Activated CD8-positive, alpha-beta memory T cell treated with anti-CD3 and anti-CD28 coated beads for 4 hours (primary cell): Measurements from ENCODE around the gene DYSF.

Experiments
- DNase-seq, 2 donors: peaks; one replicate each; pipeline ENCODE4 v3.0.0-alpha.2; 2020; ENCODE audit warnings: low read depth in 2 of 2

Gene DYSF

GRCh38 chr2:71706836-71707235 lies 253.5 kb downstream of the DYSF start:
- DNase-seq: no peak

GRCh38 chr2:71710367-71711132 lies 257.2 kb downstream of the DYSF start:
- no peak for DNase-seq

- no peak for DNase-seq
Measured at GRCh38 chr2:71711133-71711855, 257.9 kb downstream of the DYSF start.

GRCh38 chr2:71712158-71712818 lies 258.9 kb downstream of the DYSF start:
- DNase-seq: no peak

GRCh38 chr2:71713581-71714580 lies 260.5 kb downstream of the DYSF start:
- DNase-seq: no peak

GRCh38 chr2:71714601-71715240 lies 261.4 kb downstream of the DYSF start:
- DNase-seq: no peak

GRCh38 chr2:71715241-71715750 lies 261.9 kb downstream of the DYSF start:
- no peak for DNase-seq

GRCh38 chr2:71715951-71716696 lies 262.8 kb downstream of the DYSF start:
- no peak for DNase-seq

GRCh38 chr2:71716697-71717624 lies 263.6 kb downstream of the DYSF start:
- DNase-seq: no peak

GRCh38 chr2:71718686-71719085 lies 265.3 kb downstream of the DYSF start:
- DNase-seq: no peak

GRCh38 chr2:71719520-71720282 lies 266.3 kb downstream of the DYSF start:
- no peak for DNase-seq

- no peak for DNase-seq
Measured at GRCh38 chr2:71720283-71720560, 266.9 kb downstream of the DYSF start.

GRCh38 chr2:71720596-71721361 lies 267.4 kb downstream of the DYSF start:
- DNase-seq: no peak

- no peak for DNase-seq
Measured at GRCh38 chr2:71721362-71721665, 268.0 kb downstream of the DYSF start.

GRCh38 chr2:71721669-71722068 lies 268.3 kb downstream of the DYSF start:
- no peak for DNase-seq

GRCh38 chr2:71722286-71722685 lies 268.9 kb downstream of the DYSF start:
- DNase-seq: no peak

GRCh38 chr2:71724793-71725192 lies 271.4 kb downstream of the DYSF start:
- DNase-seq: no peak

GRCh38 chr2:71725836-71726235 lies 272.5 kb downstream of the DYSF start:
- no peak for DNase-seq
